ENCODE data around the gene PAM.

GRCh38 chr5:103016167-103016566 lies 261.1 kb downstream of the PAM start:
- TF ChIP-seq CTCF (IDR thresholded peaks at IDR 0.05): no peak
- no peak for TF ChIP-seq ZFX (IDR thresholded peaks at IDR 0.05; ENCODE audit: borderline replicate concordance)

Measured in 22Rv1 (cell line).